HG03558 (cell line): ENCODE data around the gene TCF7.

Experiments used
- ATAC-seq: cut with Tn5 transposase; IDR thresholded peaks from one replicate; pipeline ENCODE4 v1.9.1; 2021; ENCODE audit warnings: moderate number of reproducible peaks; ENCODE audit not compliant: unreplicated experiment; ENCODE audit errors: extremely low read depth

TCF7 gene

GRCh38 chr5:134111741-134112647 is 2.5 kb upstream of the TCF7 start:
- no peak for ATAC-seq

DNA sequence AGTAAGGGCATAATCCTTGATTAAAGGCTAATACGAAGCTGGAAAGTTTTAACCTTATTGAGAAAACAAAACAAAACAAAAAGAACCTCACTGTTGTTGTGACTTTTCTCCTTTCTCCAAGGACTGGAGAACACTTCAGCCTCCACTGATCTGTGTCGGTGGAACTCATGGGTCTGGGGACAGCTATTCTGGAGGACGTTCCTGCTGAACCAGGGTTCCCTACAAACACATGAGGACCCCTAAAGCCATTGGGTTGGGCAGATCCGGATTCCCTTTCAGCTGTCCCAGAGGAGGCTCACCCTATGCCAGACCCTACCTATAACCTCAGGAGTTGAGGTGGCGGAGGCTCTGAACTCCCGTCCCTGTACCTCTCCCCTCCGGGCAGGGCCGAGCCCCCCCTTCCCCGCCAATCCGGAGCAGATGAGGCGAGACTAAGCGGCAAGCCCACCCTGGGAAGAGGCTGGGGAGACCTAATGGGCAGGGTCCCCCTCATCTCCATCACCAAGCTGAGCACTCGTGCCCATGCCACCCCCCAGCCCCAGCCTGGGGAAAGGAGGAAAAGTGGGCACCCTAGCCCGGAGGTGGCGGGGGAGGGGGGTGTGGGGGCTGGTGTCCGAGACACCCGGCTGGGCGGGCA is 1.6 kb upstream of the TCF7 start:
- no peak for ATAC-seq

DNA sequence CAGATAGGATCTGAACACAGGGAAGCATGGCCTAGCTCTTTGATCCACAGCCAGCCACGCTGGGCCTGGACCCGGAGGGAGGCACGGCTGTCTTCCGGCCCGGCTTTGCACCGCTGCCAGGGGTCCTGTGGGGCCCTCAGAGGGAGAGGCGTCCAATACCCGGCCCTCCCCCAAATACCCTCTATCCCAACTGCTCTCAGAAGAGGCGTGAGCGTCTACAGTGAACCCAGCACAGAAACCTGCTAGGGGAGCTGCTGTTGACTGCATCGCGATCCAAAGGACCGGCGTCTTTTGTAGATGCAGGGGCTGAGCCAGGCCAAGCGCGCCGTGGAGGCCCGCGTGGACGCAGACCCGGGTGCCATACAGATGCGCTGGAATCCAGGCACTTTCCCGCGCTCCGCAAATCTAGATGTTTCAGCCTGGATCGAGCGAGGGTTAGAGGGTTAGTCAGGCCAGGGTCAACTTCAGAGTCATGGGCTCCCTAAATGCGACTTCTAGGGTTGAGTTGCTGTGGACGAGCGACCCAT is 1.1 kb upstream of the TCF7 start:
- no peak for ATAC-seq

- ATAC-seq, result no peak
Measured at GRCh38 chr5:134114886-134115805, 665 bp downstream of the TCF7 start.

GRCh38 chr5:134115806-134116175 is 1.3 kb downstream of the TCF7 start:
- no peak for ATAC-seq

GRCh38 chr5:134116286-134116685 is 1.8 kb downstream of the TCF7 start:
- no peak for ATAC-seq

- no peak for ATAC-seq
Measured at GRCh38 chr5:134116789-134117761, 2.6 kb downstream of the TCF7 start.

DNA sequence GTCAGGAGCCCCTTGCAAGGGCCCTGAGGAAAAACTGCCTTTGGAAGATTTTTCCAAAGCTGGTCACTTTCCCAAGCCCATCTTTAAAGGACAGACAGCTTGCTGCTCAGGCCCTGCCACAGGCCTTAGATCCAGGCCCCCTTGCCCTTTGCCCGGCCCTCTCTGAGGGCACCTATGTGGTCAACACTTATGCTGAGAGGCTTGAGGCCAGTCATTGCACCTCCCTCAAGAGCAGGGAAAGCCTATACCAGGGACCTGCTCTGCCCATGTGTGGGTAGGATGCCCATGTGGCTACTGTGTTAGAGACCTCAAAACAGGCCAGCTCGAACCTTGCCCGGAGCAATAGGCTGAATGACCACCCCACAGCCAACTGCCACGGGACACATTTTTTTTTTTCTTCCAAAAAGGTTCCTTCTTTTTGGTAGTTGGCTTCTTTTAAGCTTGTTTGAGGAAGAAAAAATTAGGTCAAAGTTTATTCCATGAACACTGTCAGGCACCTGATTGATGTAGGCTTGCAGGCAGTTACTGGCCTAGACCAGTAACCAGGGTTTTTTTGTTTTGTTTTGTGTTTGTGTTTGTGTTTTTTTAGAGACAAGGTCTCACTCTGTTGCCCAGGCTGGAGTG is 3.8 kb downstream of the TCF7 start:
- ATAC-seq, result no peak

DNA sequence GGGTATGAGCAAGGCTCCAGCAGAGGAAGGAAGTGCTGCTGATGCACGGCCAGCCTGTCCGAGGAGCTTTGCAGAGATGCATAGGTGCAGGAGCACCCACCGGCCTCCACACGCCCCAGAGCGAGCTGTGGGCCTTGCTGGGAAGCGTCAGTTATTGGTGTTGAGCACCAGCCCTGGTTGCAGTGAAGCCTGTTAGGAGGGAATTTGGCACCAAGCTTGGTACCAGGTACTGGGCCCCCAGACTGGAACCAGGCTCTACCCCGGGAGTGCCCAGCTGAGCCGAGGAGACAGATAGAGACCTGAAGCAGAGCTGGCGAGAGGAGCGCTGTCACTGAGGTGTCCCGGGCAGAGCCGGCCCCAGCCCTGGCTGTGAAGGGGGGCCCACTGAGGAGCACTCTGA is 5.2 kb downstream of the TCF7 start:
- ATAC-seq, result no peak

DNA sequence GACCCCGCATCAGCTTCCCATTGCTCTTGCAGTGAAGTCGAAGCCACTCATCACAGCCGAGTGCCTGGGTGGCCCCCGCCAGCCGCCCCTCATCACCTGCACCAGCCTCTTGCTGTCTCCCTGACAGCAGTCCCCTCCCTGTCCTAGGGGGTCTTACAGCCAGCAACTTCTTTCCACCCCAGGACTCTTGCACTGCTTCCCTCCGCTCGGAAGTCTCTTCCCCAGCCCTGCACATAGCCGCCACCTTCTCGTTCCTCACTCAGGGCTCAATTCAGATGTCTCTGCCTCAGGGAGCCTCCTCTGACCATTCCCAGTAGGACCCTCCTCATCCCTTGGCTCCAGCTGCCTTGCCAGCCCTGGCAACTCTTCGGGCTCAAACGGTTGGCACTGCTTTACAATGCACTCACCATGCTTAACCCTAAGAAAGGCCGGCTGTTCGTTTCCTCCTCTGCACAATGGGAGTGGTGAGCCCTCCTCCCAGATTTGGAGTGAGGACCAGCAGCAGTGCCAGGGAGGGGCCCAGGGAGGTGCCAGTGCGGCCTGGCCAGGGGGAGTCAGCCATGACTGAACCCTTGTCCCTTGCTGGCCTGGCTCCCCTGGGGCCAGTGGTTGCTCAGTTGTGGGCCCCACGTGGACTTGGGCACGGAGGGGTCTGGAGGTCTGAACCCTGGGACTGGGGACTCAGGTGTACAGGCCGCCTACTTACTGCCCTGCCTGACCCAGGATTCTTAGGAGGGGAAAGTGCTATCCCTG is 6.1 kb downstream of the TCF7 start:
- no peak for ATAC-seq

DNA sequence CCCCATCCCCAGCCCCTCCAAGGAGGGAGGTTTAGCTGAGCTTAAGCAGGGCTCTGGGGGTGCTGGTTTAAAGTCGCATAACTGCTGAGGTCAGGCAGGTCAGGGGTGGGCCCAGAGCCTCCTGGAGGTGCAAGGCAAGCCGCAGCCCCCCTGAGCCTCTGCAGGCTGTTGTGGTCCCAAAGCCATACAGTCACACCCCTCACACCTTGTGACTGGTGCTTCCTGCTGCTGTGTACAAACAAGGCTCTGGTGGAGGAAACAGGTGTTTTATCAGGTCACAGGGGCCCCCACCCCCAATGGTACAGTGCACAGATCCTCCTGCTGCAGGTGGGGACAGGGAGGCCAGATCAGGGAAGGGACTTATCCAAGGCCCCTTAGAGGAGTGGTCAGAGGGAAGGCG is 8.0 kb downstream of the TCF7 start:
- ATAC-seq, result no peak

DNA sequence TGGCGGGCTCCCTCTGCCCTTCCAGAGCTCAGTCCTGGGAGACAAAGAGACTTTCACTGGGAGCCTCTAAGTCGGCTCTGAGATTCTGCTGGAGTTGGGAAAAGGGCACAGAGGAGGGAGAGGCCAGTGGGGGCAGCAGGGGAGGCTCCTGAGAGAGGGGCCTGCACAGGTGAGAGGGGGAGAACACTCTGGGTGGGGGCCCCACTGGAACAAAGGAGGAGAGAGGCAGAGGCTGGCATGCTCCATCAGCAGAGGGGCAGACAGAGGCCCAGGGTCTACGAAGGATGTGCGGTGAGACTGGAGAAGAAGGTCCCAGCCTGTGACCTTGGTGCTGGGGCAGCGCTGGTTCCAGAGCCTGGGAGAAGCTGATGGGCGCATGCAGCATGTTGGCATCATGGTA is 8.9 kb downstream of the TCF7 start:
- ATAC-seq, result no peak

DNA sequence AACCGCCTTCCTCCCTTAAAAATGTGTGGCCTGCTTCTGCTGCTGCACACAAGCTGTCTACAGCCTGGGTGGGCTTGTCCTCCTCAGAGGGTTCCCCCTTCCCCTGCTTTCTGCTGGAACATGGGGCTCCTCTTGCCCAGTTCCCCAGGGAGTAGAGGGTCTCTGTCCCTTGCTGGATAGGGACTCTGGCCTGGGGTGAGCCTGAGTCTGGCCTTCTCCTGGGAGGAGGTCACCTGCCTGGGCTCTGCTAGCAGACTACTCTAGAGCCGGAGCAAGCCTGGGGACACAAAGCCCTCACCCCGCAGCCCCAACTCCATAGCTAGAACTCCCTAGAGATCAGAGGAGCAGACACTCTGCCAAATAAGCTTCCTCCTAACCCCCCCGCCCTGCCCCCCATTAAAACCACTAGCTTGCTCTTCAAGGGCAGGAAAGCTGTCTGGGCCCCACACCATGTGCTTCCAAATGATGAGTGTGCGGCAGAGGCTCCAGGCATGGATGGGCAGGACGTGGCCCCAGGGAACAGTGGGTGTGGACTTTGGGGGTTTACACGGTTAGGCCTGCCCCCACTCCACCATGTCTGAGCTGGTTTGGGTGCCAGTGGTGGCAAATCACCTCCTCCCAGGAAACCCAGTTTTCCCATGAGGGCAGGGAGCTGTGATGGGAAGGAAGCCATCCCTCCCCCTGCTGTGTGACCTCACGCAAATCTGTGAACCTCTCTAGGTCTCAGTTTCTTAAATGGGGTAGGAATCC is 10.0 kb downstream of the TCF7 start:
- no peak for ATAC-seq

DNA sequence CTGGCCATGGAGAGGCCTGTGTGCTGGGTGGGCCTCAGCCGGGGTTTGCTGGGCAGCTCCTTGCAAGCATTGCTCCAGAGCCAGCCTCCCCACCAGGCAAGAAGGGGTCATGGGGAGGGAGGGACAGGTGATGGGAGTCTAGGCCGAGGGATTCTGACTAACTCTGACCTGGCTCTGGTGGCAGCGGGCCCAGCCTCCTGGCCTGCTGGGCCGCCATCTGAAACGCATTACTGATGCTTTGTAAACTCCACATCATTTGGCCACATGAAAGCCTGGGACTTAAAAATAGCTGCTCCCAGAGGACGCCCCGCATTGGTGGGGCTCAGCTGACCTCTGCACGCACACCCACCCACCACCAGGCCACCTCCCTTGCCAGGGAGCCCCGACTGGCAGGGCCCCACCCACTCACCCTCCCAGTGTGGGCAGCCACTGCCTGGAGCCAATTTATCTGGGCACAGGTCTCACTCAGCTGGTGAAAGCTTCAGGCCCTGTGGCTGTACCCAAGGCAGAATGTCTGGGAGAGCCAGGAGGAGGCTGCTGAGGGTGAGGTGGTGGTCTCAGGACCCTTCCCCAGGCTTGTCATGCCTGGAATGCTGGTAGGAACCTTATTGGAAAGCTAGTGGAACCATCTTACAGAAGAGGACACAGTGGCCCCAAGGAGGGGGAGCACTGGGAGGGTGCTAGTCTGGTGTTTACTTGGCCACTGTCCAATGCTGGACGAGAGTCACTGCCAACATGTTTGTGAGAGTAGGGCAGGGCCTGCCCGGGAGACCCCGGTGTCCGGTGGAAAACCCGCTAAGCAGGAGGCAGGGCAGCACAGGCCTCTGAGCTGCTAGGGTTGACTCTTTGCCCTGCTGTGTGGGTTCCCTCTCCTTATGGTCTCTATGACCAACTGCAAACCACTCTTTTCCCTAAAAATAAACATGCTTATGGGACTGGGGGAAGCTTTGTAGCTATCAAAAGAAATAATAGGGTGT is 10.8 kb downstream of the TCF7 start:
- ATAC-seq, result no peak

- ATAC-seq, result no peak
Measured at GRCh38 chr5:134127376-134127861, 12.9 kb downstream of the TCF7 start.

DNA sequence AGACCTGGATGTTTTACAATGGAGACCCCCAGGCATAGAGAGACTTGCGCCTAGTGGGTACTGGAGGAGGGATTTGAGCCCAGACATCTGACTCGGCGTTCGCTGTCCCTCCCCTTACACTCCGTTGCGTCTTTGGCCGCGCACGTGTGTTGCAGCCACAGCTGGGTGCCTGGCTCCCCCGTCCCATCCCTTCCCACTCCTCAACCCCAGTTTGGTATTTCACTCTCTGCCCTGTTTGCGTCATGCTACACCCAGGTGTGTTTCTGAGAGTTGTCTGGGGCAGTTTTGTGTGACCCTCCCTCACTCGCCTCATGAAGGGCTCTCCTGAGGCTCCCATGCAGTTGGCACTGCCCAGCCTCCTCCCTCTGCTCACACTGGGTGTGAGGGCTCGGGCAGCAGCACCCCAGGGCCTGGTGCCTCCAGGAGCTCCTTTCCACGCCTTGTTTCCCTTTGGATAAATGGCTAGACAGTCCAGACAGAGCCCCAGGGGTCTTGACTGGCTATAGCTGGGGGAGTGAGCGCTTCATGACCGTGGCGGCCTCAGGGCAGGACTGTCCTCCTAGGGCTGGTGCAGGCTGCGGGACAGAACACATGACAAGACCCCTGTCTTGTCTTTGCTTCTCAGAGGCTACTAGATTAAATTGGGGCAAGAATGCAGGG is 13.6 kb downstream of the TCF7 start:
- ATAC-seq, result no peak
